ENCODE measurements around the gene KLHDC3. TPM values are rescaled to one million over a fixed set of nuclear protein-coding genes. Genes with fewer than 3 reads are reported as not detected.

Gene KLHDC3
- total and polyA plus RNA-seq, 10 of the 15 experiments (the other 5 are each of a cell fraction or from before 2014, with no cell fraction given) = 2.4 to 102 (median 55.4) TPM

- no peak for TF ChIP-seq BCL3 (IDR thresholded peaks at IDR 0.05; ENCODE audit: borderline replicate concordance, insufficient read depth, low read depth, low read length, poor library complexity, severe bottlenecking)
- TF ChIP-seq SIN3A (IDR thresholded peaks at IDR 0.05; ENCODE audit: low read depth, low read length) = no peak
- peak; percentile 78 for TF ChIP-seq RAD21 (IDR thresholded peaks at IDR 0.05; ENCODE audit: insufficient read depth, low read depth, low read length)
- TF ChIP-seq ETV6 (conservative IDR thresholded peaks at IDR 0.05 in 1 of 2, IDR thresholded peaks at IDR 0.05 in 1 of 2; ENCODE audit: borderline replicate concordance in 1 of 2, low read depth in 1 of 2) = no peak
- TF ChIP-seq BHLHE40 (IDR thresholded peaks at IDR 0.05; ENCODE audit: borderline replicate concordance in 1 of 2, low read depth in 2 of 2, low read length in 1 of 2) = no peak
- TF ChIP-seq YY1 (IDR thresholded peaks at IDR 0.05; ENCODE audit: low read depth, low read length) = 0 out of 2 replicates have a peak, but pooled peaks have one; percentile 33
- no peak for TF ChIP-seq RB1 (IDR thresholded peaks at IDR 0.05; ENCODE audit: borderline replicate concordance)
- TF ChIP-seq TARDBP (IDR thresholded peaks at IDR 0.05; ENCODE audit: borderline replicate concordance) = no peak
- no peak for TF ChIP-seq CUX1 (IDR thresholded peaks at IDR 0.05; ENCODE audit: insufficient replicate concordance, low read depth, low read length)
- TF ChIP-seq SIX5 (IDR thresholded peaks at IDR 0.05; ENCODE audit: low read depth, low read length, severe bottlenecking) = no peak
- TF ChIP-seq ZNF384 (IDR thresholded peaks at IDR 0.05; ENCODE audit: borderline replicate concordance, low read depth, low read length) = peak; percentile 98
- TF ChIP-seq RUNX3 (IDR thresholded peaks at IDR 0.05; ENCODE audit: low read length) = no peak
- TF ChIP-seq JUNB (IDR thresholded peaks at IDR 0.05) = no peak
- TF ChIP-seq SUZ12 (IDR thresholded peaks at IDR 0.05; ENCODE audit: unreplicated experiment) = no peak
- peak; percentile 37 to 61 (median 56); a peak in 5 of 6 replicates for TF ChIP-seq CTCF (IDR thresholded peaks at IDR 0.05 in 2 of 3, conservative IDR thresholded peaks at IDR 0.05 in 1 of 3; ENCODE audit: control insufficient read depth in 2 of 3, extremely low read depth in 1 of 3, insufficient read depth in 1 of 3, low read depth in 3 of 3, low read length in 3 of 3)
- TF ChIP-seq RELB (IDR thresholded peaks at IDR 0.05; ENCODE audit: low read depth) = no peak
- TF ChIP-seq BRCA1 (IDR thresholded peaks at IDR 0.05; ENCODE audit: low read depth, low read length) = no peak
- TF ChIP-seq LARP7 (IDR thresholded peaks at IDR 0.05) = no peak
Measured at GRCh38 chr6:43070028-43070632, 56.1 kb downstream of the KLHDC3 start (continued).

All from GM12878 (cell line).